AG09309 (cell line): ENCODE measurements around the gene RCOR2.

Experiments used
- DNase-seq: peaks from one replicate; pipeline ENCODE4 v3.0.0-alpha.2; 2010; ENCODE audit warnings: low read depth
- H3K4me3 ChIP-seq: 2 replicates; pipeline ENCODE4 v1.5.1; 2011; ENCODE audit warnings: mild to moderate bottlenecking, low read depth, low read length, moderate library complexity; ENCODE audit not compliant: control insufficient read depth
- TF ChIP-seq, protein P1 (sequence below): IDR thresholded peaks from 2 replicates; pipeline ENCODE4 v1.5.1; 2011; ENCODE audit warnings: mild to moderate bottlenecking, low read depth, low read length, inconsistent platforms; ENCODE audit not compliant: insufficient read depth, control insufficient read depth; ENCODE audit errors: missing control alignments

RCOR2 gene

DNA sequence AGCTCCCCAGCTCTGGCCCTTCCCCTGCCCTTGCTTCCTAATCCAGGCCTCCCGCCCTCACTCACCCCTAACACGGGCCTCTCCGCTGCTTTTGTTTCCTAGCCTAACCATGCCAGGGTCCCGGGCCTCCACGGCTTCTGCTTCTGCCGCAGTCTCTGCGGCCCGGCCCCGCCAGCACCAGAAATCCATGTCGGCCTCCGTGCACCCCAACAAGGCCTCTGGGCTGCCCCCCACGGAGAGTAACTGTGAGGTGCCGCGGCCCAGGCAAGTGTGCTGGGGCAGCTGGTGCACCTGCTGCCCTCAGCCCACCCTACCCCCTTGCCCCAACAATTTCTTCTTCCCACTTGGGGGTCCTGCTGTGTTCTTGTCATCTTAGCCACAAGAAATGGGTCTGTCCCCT is 13.1 kb downstream of the RCOR2 start:
- H3K4me3 ChIP-seq, result no peak overlapping the region
- TF ChIP-seq, protein P1, sequence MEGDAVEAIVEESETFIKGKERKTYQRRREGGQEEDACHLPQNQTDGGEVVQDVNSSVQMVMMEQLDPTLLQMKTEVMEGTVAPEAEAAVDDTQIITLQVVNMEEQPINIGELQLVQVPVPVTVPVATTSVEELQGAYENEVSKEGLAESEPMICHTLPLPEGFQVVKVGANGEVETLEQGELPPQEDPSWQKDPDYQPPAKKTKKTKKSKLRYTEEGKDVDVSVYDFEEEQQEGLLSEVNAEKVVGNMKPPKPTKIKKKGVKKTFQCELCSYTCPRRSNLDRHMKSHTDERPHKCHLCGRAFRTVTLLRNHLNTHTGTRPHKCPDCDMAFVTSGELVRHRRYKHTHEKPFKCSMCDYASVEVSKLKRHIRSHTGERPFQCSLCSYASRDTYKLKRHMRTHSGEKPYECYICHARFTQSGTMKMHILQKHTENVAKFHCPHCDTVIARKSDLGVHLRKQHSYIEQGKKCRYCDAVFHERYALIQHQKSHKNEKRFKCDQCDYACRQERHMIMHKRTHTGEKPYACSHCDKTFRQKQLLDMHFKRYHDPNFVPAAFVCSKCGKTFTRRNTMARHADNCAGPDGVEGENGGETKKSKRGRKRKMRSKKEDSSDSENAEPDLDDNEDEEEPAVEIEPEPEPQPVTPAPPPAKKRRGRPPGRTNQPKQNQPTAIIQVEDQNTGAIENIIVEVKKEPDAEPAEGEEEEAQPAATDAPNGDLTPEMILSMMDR, result no peak
- no peak for DNase-seq

DNA sequence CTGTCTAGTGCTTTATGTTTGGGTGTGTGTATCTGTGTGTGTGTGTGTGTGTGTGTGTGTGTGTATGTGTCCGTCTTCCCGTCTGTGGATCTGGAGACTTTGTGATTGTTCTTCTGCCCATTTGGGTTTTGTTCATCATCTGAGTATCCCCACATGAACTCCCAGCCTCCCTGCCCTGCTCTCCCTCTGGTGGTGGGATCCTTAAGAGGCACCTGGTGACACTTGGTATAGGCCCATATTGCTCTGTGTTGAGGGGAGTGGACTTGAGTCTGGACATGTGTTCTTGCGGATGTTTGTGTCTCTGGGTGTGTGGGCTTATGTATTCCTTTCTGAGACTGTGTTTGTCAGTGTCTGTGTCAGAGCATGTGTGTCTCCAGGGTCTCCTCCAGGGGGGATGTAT is 15.3 kb downstream of the RCOR2 start:
- TF ChIP-seq, protein P1, result peak; percentile 45
- DNase-seq, result no peak

DNA sequence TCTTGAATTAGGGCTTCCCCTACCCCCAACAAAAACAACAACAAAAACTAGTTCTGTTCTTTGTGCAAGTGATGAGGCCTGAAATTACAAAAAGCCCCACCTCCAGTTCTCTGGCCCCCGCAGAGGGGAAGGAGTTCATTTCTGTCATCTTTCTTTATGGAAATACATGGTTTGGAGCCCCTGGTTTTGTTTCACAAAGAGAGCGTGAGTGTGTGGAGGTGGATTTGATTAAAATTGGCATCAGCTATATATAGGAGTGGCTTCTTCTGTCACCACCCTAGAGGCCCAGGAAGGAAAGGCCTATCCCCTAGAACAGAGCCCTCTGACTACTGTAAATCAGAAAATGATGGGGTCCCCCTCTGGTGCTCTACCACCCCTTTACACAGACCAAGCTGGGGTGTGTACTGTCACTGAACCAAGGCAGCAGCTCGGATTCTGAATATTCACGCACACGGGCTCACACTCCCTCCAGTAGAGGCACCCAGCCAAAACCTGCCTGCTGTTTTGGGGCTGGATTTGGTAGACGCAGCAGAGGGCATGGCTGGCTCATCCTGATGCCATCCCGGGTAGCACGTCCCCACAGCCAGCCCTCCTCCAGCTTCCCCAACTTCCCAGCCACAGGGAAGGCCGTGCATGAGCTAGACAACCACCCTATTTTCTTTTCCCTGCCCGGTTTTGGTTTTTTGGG is 19.4 kb downstream of the RCOR2 start:
- TF ChIP-seq, protein P1, result no peak
- DNase-seq, result no peak

More for the DNA sequence above, 15.3 kb downstream of the RCOR2 start:
- H3K4me3 ChIP-seq, result no peak overlapping the region

DNA sequence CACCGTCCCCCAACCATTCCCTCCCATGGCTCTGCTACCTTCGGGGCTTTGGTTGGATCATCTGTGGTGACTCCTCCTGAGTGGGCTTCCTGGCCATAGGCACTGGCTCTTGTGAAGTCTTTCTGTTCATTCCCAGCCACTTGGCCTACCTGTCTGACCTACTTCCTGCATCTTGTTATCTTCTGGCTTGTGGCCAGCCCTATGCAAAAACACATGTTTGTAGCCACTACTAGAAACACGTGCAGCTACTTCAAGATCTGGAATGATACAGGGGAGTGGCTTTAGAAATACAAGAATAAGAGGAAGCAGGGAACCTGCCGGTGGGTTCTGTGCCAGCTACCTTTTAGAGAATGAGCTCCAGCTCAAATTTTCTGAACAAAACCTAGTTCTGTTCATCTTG is 20.9 kb downstream of the RCOR2 start:
- no peak overlapping the region for H3K4me3 ChIP-seq
- TF ChIP-seq, protein P1, result no peak
- no peak for DNase-seq

More for the DNA sequence above, 19.4 kb downstream of the RCOR2 start:
- H3K4me3 ChIP-seq, result no peak overlapping the region

DNA sequence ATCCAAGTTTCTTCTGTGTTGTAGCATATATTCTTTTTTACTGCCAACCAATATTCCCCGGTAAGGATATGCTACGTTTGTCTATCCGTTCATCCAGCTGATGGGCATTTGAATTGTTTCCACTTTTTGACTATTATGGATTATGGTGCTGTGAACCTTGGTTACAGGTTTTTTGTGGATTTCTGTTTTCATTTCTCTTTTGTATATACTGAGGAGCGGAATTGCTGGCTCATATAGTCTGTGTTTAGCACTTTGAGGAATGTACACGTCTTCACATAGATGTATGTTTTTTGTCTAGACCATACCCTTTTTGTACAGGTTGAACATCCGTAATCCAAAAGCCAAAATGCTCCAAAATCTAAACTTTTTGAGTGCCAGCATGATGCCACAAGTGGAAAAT is 23.6 kb downstream of the RCOR2 start:
- DNase-seq, result no peak
- no peak overlapping the region for H3K4me3 ChIP-seq
- TF ChIP-seq, protein P1, result no peak

DNA sequence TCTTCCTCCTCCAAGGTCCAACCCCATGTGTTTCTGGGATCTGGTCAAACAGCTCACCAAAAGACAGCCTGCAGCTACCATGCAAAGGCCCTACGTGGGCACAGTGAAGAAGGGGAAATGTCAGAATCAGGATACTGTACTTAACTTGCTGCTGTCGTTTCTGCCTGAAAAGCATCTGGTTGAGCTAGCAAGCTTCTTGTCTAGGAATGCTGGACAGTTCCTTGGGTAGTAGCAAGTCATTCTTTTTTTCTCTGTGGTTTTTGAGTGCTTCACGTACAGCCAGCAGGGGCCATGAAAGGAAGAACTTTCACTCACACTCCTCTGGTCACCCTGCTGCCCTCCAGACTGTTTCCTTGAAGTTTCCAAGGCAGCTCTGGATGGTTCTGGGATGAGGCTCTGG is 24.7 kb downstream of the RCOR2 start:
- TF ChIP-seq, protein P1, result no peak
- DNase-seq, result no peak
- no peak overlapping the region for H3K4me3 ChIP-seq
